Right lobe of liver (tissue), 6 donors: ENCODE measurements around the gene PCDHAC2. TPM values are rescaled to one million over a fixed set of nuclear protein-coding genes. Genes with fewer than 3 reads are reported as not detected.

Experiments used
- ATAC-seq, 4 donors: fragments of 200-7000 bp; cut with Tn5 transposase; one replicate each; pipeline ENCODE4 v1.9.1; 2020; ENCODE audit warnings: mild to moderate bottlenecking in 4 of 4, moderate library complexity in 4 of 4
- DNase-seq, 3 donors: peaks; one replicate each; pipeline ENCODE4 v3.0.0-alpha.2; 2020
- H3K27ac ChIP-seq, 3 donors: fragments of 200-600 bp; one replicate each; pipeline ENCODE4 v1.8.0; 2022
- H3K27me3 ChIP-seq, 2 donors: fragments of 200-600 bp; one replicate each; pipeline ENCODE4 v1.8.0; 2022
- H3K36me3 ChIP-seq, 4 donors: fragments of 200-600 bp; sonication (generic) in 1 of 4; one replicate each; pipeline versions ENCODE4 v1.5.1 to v1.8.0; 2017 to 2022; ENCODE audit warnings: control low read depth in 1 of 4
- H3K4me1 ChIP-seq, 4 donors: fragments of 200-600 bp; sonication (generic) in 1 of 4; one replicate each; pipeline versions ENCODE4 v1.5.1 to v1.8.0; 2017 to 2022; ENCODE audit warnings: control low read depth in 1 of 4
- H3K4me3 ChIP-seq, 3 donors: fragments of 200-600 bp; one replicate each; pipeline ENCODE4 v1.8.0; 2022
- H3K9me3 ChIP-seq, 4 donors: fragments of 200-600 bp; sonication (generic) in 1 of 4; one replicate each; pipeline versions ENCODE4 v1.5.1 to v1.8.0; 2017 to 2022; ENCODE audit warnings: control low read depth in 1 of 4
- POLR2A ChIP-seq: fragments of 450-650 bp; IDR thresholded peaks from one replicate; pipeline ENCODE4 v1.6.1; 2017; ENCODE audit warnings: antibody characterized with exemption, mild to moderate bottlenecking
- WGBS: methylation state at CpG from one replicate; pipeline ENCODE4 v1.1.6; 2018; ENCODE audit warnings: low coverage, low lambda C conversion rate; ENCODE audit not compliant: insufficient coverage; ENCODE audit errors: missing lambda C conversion rate; 5-methylcytosine and 5-hydroxymethylcytosine counted together
- intact Hi-C, 2 donors: fragments of 100-400 bp; cut with DNase I; formaldehyde crosslinking; loops; one replicate each; pipeline versions ENCODE4 v1.11.2 to v1.14.1; 2022
- total RNA-seq, 6 experiments: library from RNA; depleted of rRNA in 2 of 6; stranded (reverse); fragments of >200 nt in 2 of 6; fragmentation: NEBNext Ultra II Directional in 3 of 6; extraction: Animal tissue kit (Norgen Biotek cat#: 25700) in 3 of 6; gene quantifications; one replicate each; pipeline versions ENCODE4 v1.1.0 to v1.2.4, GENCODE V29; 2016 to 2023
- TF ChIP-seq, protein P1 (sequence below), 4 donors: fragments of 200-600 bp in 3 of 4; fragments of 450-650 bp in 1 of 4; IDR thresholded peaks; one replicate each; pipeline versions ENCODE4 v1.5.1 to v1.8.0; 2016 to 2022; ENCODE audit warnings: antibody characterized with exemption in 4 of 4, mild to moderate bottlenecking in 2 of 4
- donor health status: DM: no; HTN: yes; CAD: no.
- donor health status: DM: no; HTN: no; CAD: no.
- donor health status: DM: no; HTN: no; CAD: no.
- donor health status: DM: no; HTN: yes; CAD: no.
- donor health status: DM: no; HTN: yes; CAD: no.

The PCDHAC2 gene
- total RNA-seq, 6 experiments from 2014 or later = 0.68 to 2.2 (median 1.3) TPM

- H3K36me3 ChIP-seq = no peaks in the 10 kb centered on the region
- intact Hi-C loops = no loop called here
- H3K4me3 ChIP-seq = no peak overlapping the region
- DNase-seq (no peak), ATAC-seq (no peak)
- TF ChIP-seq, protein P1, sequence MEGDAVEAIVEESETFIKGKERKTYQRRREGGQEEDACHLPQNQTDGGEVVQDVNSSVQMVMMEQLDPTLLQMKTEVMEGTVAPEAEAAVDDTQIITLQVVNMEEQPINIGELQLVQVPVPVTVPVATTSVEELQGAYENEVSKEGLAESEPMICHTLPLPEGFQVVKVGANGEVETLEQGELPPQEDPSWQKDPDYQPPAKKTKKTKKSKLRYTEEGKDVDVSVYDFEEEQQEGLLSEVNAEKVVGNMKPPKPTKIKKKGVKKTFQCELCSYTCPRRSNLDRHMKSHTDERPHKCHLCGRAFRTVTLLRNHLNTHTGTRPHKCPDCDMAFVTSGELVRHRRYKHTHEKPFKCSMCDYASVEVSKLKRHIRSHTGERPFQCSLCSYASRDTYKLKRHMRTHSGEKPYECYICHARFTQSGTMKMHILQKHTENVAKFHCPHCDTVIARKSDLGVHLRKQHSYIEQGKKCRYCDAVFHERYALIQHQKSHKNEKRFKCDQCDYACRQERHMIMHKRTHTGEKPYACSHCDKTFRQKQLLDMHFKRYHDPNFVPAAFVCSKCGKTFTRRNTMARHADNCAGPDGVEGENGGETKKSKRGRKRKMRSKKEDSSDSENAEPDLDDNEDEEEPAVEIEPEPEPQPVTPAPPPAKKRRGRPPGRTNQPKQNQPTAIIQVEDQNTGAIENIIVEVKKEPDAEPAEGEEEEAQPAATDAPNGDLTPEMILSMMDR (IDR thresholded peaks at IDR 0.05) = no peak
- TF ChIP-seq POLR2A = no peak
- no peaks in the 10 kb centered on the region for H3K27me3 ChIP-seq
- 35% methylated on average over 3 of the region's 3 CpGs for WGBS
- no peaks in the 10 kb centered on the region for H3K4me1 ChIP-seq
- H3K9me3 ChIP-seq = no peaks in the 10 kb centered on the region
- H3K27ac ChIP-seq = no peak overlapping the region
Measured at GRCh38 chr5:141002605-141002965, 36.3 kb downstream of the PCDHAC2 start.

GRCh38 chr5:141003031-141003430 lies 36.8 kb downstream of the PCDHAC2 start:
- Histone ChIP-seq H3K9me3 (no peaks in the 10 kb centered on the region), H3K27me3 (no peaks in the 10 kb centered on the region), H3K36me3 (no peaks in the 10 kb centered on the region), H3K4me3 (no peak overlapping the region), H3K4me1 (no peaks in the 10 kb centered on the region), H3K27ac (no peak overlapping the region)
- intact Hi-C loops = no loop called here
- no peak for TF ChIP-seq POLR2A
- TF ChIP-seq, protein P1 (IDR thresholded peaks at IDR 0.05) = no peak
- DNase-seq (no peak), ATAC-seq (peak in 1 of 4 donors; percentile 45)
- WGBS = 78% methylated on average over 3 of the region's 3 CpGs

DNA sequence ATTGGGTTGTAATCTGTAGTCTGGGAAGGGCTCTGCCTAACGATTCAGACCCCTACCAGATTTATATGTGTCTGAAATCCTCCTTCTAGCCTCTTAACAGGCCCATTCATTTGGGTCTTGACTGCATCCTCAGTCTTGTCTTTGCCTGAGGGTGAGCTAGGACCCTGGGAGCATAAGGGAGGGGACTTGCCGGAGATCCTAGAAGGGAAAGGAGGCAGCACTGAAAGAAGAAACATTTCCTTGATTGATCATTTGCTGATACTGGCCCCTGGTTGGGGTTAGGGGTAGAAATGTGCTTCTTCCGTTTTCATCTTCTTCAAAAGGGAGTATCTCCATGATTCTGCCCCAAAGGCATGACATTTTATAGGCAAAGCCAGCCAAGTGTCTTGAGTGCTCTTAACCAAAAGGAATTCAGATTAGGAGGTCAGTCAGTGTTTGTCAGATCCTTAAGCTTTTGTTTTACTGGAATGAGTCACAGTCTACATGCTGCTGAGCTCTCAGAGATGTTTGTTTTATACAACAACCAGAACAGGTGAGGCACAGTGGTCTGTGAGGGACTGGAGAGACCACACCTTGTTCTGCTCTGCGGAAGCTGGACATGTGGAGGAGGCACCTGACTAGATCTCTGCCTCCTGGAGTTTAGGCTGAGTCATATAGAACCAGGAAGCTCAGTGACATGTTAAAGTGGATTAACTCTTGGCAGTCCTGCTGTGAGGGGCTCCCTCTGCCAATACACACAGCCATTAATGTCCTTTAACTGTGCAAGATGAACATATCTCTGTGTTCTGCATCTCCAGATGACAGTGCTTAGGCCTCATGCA lies 37.7 kb downstream of the PCDHAC2 start:
- no peak overlapping the region for H3K4me3 ChIP-seq
- no peaks in the 10 kb centered on the region for H3K4me1 ChIP-seq
- no peaks in the 10 kb centered on the region for H3K9me3 ChIP-seq
- WGBS = 47% methylated on average over 4 of the region's 4 CpGs
- intact Hi-C loops = no loop called here
- DNase-seq (no peak), ATAC-seq (no peak)
- TF ChIP-seq, protein P1 (IDR thresholded peaks at IDR 0.05) = no peak
- TF ChIP-seq POLR2A = no peak
- H3K27ac ChIP-seq = no peak overlapping the region
- no peaks in the 10 kb centered on the region for H3K27me3 ChIP-seq
- H3K36me3 ChIP-seq = no peaks in the 10 kb centered on the region

GRCh38 chr5:141007791-141008190 lies 41.5 kb downstream of the PCDHAC2 start:
- Histone ChIP-seq H3K9me3 (no peaks in the 10 kb centered on the region), H3K27me3 (no peaks in the 10 kb centered on the region), H3K4me3 (no peak overlapping the region), H3K4me1 (no peaks in the 10 kb centered on the region), H3K36me3 (no peaks in the 10 kb centered on the region), H3K27ac (no peak overlapping the region)
- no peak for TF ChIP-seq POLR2A
- TF ChIP-seq, protein P1 (IDR thresholded peaks at IDR 0.05) = no peak
- DNase-seq (no peak), ATAC-seq (no peak)
- intact Hi-C loops = no loop called here
